OCI-LY3 (cell line): Measurements from ENCODE around the gene TRMT61A.

ENCODE experiments used
- CTCF ChIP-seq: fragments of 200-600, 300-600 bp; sonication (generic); IDR thresholded peaks from 2 replicates; pipeline ENCODE4 v1.5.1; 2014; ENCODE audit warnings: antibody characterized with exemption, low read length, low read depth
- EZH2phosphoT487 ChIP-seq: fragments of 200-600 bp; shearing (Covaris generic); IDR thresholded peaks from 2 replicates; pipeline ENCODE4 v1.6.1; 2018; ENCODE audit warnings: antibody characterized with exemption, mixed run types, low read depth

- TF ChIP-seq CTCF (no peak), EZH2phosphoT487 (no peak)
These were observed 6.1 kb upstream of the TRMT61A start, which contains the start of gene CKB for GRCh38 chr14:103522649-103523574.
